Right cardiac atrium (tissue), 5 donors: ENCODE results near the gene LPCAT1. TPM values are rescaled to one million over a fixed set of nuclear protein-coding genes. Genes with fewer than 3 reads are reported as not detected.

Experiments
- ATAC-seq, 2 donors: fragments of 200-7000 bp; cut with Tn5 transposase; one replicate each; pipeline versions ENCODE4 v1.8.0 to v1.9.1; 2020; ENCODE audit warnings: moderate library complexity in 2 of 2, mild to moderate bottlenecking in 1 of 2
- DNase-seq, 3 donors: peaks; one replicate each; pipeline ENCODE4 v3.0.0-alpha.2; 2020
- H3K27ac ChIP-seq: one replicate; pipeline ENCODE4 v1.5.1; 2013; ENCODE audit warnings: mild to moderate bottlenecking, low read length, control low read depth, moderate library complexity
- H3K27me3 ChIP-seq: one replicate; pipeline ENCODE4 v1.6.1; 2013; ENCODE audit not compliant: control insufficient read depth, insufficient read depth
- H3K4me1 ChIP-seq: one replicate; pipeline ENCODE4 v1.6.1; 2013; ENCODE audit warnings: low read length; ENCODE audit not compliant: control insufficient read depth, insufficient read depth
- H3K4me3 ChIP-seq: one replicate; pipeline ENCODE4 v1.5.1; 2013; ENCODE audit warnings: low read length, control low read depth
- H3K9me3 ChIP-seq: one replicate; pipeline ENCODE4 v1.6.1; 2013; ENCODE audit warnings: low read length; ENCODE audit not compliant: control insufficient read depth
- WGBS: extraction: QIAGEN DNeasy Blood & Tissue Kit; methylation state at CpG from one replicate; pipeline ENCODE4 v1.1.7; 2013; 5-methylcytosine and 5-hydroxymethylcytosine counted together
- intact Hi-C, 4 donors: fragments of 100-400 bp; cut with DNase I; formaldehyde crosslinking; loops; one replicate each; pipeline versions ENCODE4 v1.11.0 to v1.14.0; 2022 to 2023
- polyA plus RNA-seq: library from polyadenylated mRNA; stranded (reverse); fragments of 200-250 nt; gene quantifications from one replicate; pipeline ENCODE4 v1.2.3, GENCODE V29; 2013
- total RNA-seq, 4 donors: library from RNA; stranded (reverse); fragmentation: NEBNext Ultra II Directional; extraction: Animal tissue kit (Norgen Biotek cat#: 25700); gene quantifications; one replicate each; pipeline ENCODE4 v1.2.1, GENCODE V29; 2021
- donor health status: healthy with polysubstance abuse.
- donor health status: DM: no; HTN: yes; CAD: no.
- donor health status: DM: no; HTN: no; CAD: no.
- donor health status: DM: no; HTN: yes; CAD: no; lungs with severe emphysema.
- donor health status: DM: yes; HTN: yes; CAD: no.

The LPCAT1 gene
- total and polyA plus RNA-seq, 5 donors: 11.0 to 19.7 (median 15.6) TPM

- Histone ChIP-seq H3K27ac (no peak overlapping the region), H3K27me3 (no peaks in the 10 kb centered on the region), H3K9me3 (no peaks in the 10 kb centered on the region), H3K4me1 (no peaks in the 10 kb centered on the region), H3K4me3 (no peak overlapping the region)
- ATAC-seq (no peak), DNase-seq (no peak)
- 96% methylated on average over 12 of the region's 12 CpGs for WGBS
- intact Hi-C loops: no loop called here
Observed at GRCh38 chr5:1473746-1474145, 50.0 kb downstream of the LPCAT1 start.

- Histone ChIP-seq H3K27me3 (no peaks in the 10 kb centered on the region), H3K4me1 (no peaks in the 10 kb centered on the region), H3K4me3 (no peak overlapping the region), H3K9me3 (no peaks in the 10 kb centered on the region), H3K27ac (no peak overlapping the region)
- DNase-seq (no peak), ATAC-seq (no peak)
- 92% methylated on average over 23 of the region's 23 CpGs for WGBS
- intact Hi-C loops: no loop called here
Observed at GRCh38 chr5:1472964-1473628, 50.7 kb downstream of the LPCAT1 start.

- H3K4me1 ChIP-seq: no peaks in the 10 kb centered on the region
- DNase-seq (peak in 1 of 3 donors; percentile 7), ATAC-seq (no peak)
- H3K27ac ChIP-seq: no peak overlapping the region
- H3K4me3 ChIP-seq: no peak overlapping the region
- no peaks in the 10 kb centered on the region for H3K9me3 ChIP-seq
- no peaks in the 10 kb centered on the region for H3K27me3 ChIP-seq
- WGBS: 94% methylated on average over 27 of the region's 27 CpGs
- intact Hi-C loops: no loop called here
Observed at GRCh38 chr5:1471997-1472963, 51.5 kb downstream of the LPCAT1 start.

GRCh38 chr5:1471240-1471853, 52.4 kb downstream of the LPCAT1 start:
- intact Hi-C loops: no loop called here
- ATAC-seq: no peak
- Histone ChIP-seq H3K4me3 (no peak overlapping the region), H3K4me1 (no peaks in the 10 kb centered on the region), H3K27ac (no peak overlapping the region), H3K27me3 (no peaks in the 10 kb centered on the region), H3K9me3 (no peaks in the 10 kb centered on the region)
- WGBS: 89% methylated on average over 8 of the region's 8 CpGs
- DNase-seq: peak in 1 of 3 donors; percentile 3

- H3K4me3 ChIP-seq: no peak overlapping the region
- intact Hi-C loops: no loop called here
- ATAC-seq (no peak), DNase-seq (peak in 1 of 3 donors; percentile 51)
- no peaks in the 10 kb centered on the region for H3K4me1 ChIP-seq
- H3K9me3 ChIP-seq: no peaks in the 10 kb centered on the region
- H3K27me3 ChIP-seq: no peaks in the 10 kb centered on the region
- no peak overlapping the region for H3K27ac ChIP-seq
- 73% methylated on average over 18 of the region's 18 CpGs for WGBS
Observed at GRCh38 chr5:1470762-1471211, 53.0 kb downstream of the LPCAT1 start.

- H3K27me3 ChIP-seq: no peaks in the 10 kb centered on the region
- H3K4me1 ChIP-seq: no peaks in the 10 kb centered on the region
- no peak overlapping the region for H3K27ac ChIP-seq
- no peak overlapping the region for H3K4me3 ChIP-seq
- H3K9me3 ChIP-seq: no peaks in the 10 kb centered on the region
- 93% methylated on average over 28 of the region's 28 CpGs for WGBS
- peak in 2 of 3 donors; percentile 6 to 17 for DNase-seq
- intact Hi-C loops: no loop called here
- no peak for ATAC-seq
Observed at GRCh38 chr5:1468629-1469527, 54.9 kb downstream of the LPCAT1 start.

GRCh38 chr5:1468247-1468612, 55.5 kb downstream of the LPCAT1 start:
- no peak for DNase-seq
- intact Hi-C loops: no loop called here
- 72% methylated on average over 15 of the region's 15 CpGs for WGBS
- Histone ChIP-seq H3K4me1 (no peaks in the 10 kb centered on the region), H3K27me3 (no peaks in the 10 kb centered on the region), H3K27ac (no peak overlapping the region), H3K4me3 (no peak overlapping the region), H3K9me3 (no peaks in the 10 kb centered on the region)
- ATAC-seq: no peak

- Histone ChIP-seq H3K27ac (no peak overlapping the region), H3K4me1 (no peaks in the 10 kb centered on the region), H3K9me3 (no peaks in the 10 kb centered on the region), H3K27me3 (no peaks in the 10 kb centered on the region), H3K4me3 (no peak overlapping the region)
- intact Hi-C loops: no loop called here
- ATAC-seq (no peak), DNase-seq (no peak)
- WGBS: 95% methylated on average over 51 of the region's 51 CpGs
Observed at GRCh38 chr5:1467341-1468246, 56.2 kb downstream of the LPCAT1 start.

GRCh38 chr5:1466631-1467265, 57.0 kb downstream of the LPCAT1 start:
- H3K27ac ChIP-seq: no peak overlapping the region
- ATAC-seq: no peak
- no peaks in the 10 kb centered on the region for H3K4me1 ChIP-seq
- H3K27me3 ChIP-seq: no peaks in the 10 kb centered on the region
- no peaks in the 10 kb centered on the region for H3K9me3 ChIP-seq
- WGBS: 95% methylated on average over 37 of the region's 37 CpGs
- intact Hi-C loops: no loop called here
- H3K4me3 ChIP-seq: no peak overlapping the region
- no peak for DNase-seq
